Astrocyte (in vitro differentiated cells and primary cell): ENCODE measurements around the gene RCOR1. TPM values are rescaled to one million over a fixed set of nuclear protein-coding genes. Genes with fewer than 3 reads are reported as not detected.

Experiments used
- DNase-seq: peaks from one replicate; pipeline ENCODE4 v3.0.0-alpha.2; 2010; ENCODE audit warnings: low read depth
- FAIRE-seq: peaks from 2 replicates; lab custom pipeline; 2011; peaks lifted over from hg19 to GRCh38; lab: Jason Lieb, UNC
- H2AFZ ChIP-seq: 2 replicates; pipeline ENCODE4 v1.6.0; 2012; ENCODE audit warnings: low read depth, low read length, inconsistent platforms
- H3K27ac ChIP-seq: 2 replicates; pipeline ENCODE4 v1.5.1; 2011; ENCODE audit warnings: low read depth, low read length, inconsistent platforms
- H3K27me3 ChIP-seq: 2 replicates; pipeline ENCODE4 v1.6.0; 2011; ENCODE audit warnings: low read length, inconsistent platforms; ENCODE audit not compliant: insufficient read depth
- H3K36me3 ChIP-seq: 2 replicates; pipeline ENCODE4 v1.5.1; 2011; ENCODE audit warnings: low read length, inconsistent platforms; ENCODE audit not compliant: insufficient read depth
- H3K4me1 ChIP-seq: 2 replicates; pipeline ENCODE4 v1.5.1; 2011; ENCODE audit warnings: low read length, inconsistent platforms; ENCODE audit not compliant: insufficient read depth
- H3K4me2 ChIP-seq: 2 replicates; pipeline ENCODE4 v1.6.0; 2012; ENCODE audit warnings: low read length, inconsistent platforms
- H3K4me3 ChIP-seq: 2 replicates; pipeline ENCODE4 v1.5.1; 2011; ENCODE audit warnings: low read depth, mild to moderate bottlenecking, low read length, inconsistent platforms; ENCODE audit not compliant: insufficient read depth
- H3K79me2 ChIP-seq: 2 replicates; pipeline ENCODE4 v1.6.0; 2012; ENCODE audit warnings: mild to moderate bottlenecking, low read length, inconsistent platforms; ENCODE audit not compliant: insufficient read depth
- H3K9ac ChIP-seq: 2 replicates; pipeline ENCODE4 v1.6.0; 2012; ENCODE audit warnings: mild to moderate bottlenecking, low read length, inconsistent platforms
- H3K9me3 ChIP-seq: 2 replicates; pipeline ENCODE4 v1.5.1; 2012; ENCODE audit warnings: low read depth, mild to moderate bottlenecking, low read length, inconsistent platforms; ENCODE audit not compliant: insufficient read depth
- H4K20me1 ChIP-seq: 2 replicates; pipeline ENCODE4 v1.6.0; 2012; ENCODE audit warnings: low read length, inconsistent platforms; ENCODE audit not compliant: insufficient read depth
- H3K27ac Mint-ChIP-seq: one replicate; pipeline ENCODE4 v1.8.0; 2021; ENCODE audit warnings: mild to moderate bottlenecking, mixed read lengths; ENCODE audit not compliant: unreplicated experiment
- H3K27me3 Mint-ChIP-seq: one replicate; pipeline ENCODE4 v1.8.0; 2021; ENCODE audit warnings: low read depth, mixed read lengths; ENCODE audit not compliant: unreplicated experiment
- H3K36me3 Mint-ChIP-seq: one replicate; pipeline ENCODE4 v1.8.0; 2021; ENCODE audit warnings: low read depth, mixed read lengths; ENCODE audit not compliant: unreplicated experiment
- H3K4me1 Mint-ChIP-seq: one replicate; pipeline ENCODE4 v1.8.0; 2021; ENCODE audit warnings: low read depth, mixed read lengths; ENCODE audit not compliant: unreplicated experiment
- H3K4me3 Mint-ChIP-seq: one replicate; pipeline ENCODE4 v1.8.0; 2021; ENCODE audit warnings: mild to moderate bottlenecking, moderate library complexity, mixed read lengths; ENCODE audit not compliant: unreplicated experiment
- H3K9me3 Mint-ChIP-seq: one replicate; pipeline ENCODE4 v1.8.0; 2021; ENCODE audit warnings: mild to moderate bottlenecking, mixed read lengths; ENCODE audit not compliant: unreplicated experiment
- CTCF ChIP-seq: IDR thresholded peaks from 2 replicates; pipeline ENCODE4 v1.5.1; 2011; ENCODE audit warnings: low read depth, mild to moderate bottlenecking, inconsistent platforms, low read length, moderate library complexity; ENCODE audit not compliant: insufficient read depth
- EZH2 ChIP-seq: IDR thresholded peaks from 2 replicates; pipeline ENCODE4 v1.6.1; 2012; ENCODE audit warnings: mild to moderate bottlenecking, low read length, inconsistent platforms; ENCODE audit not compliant: insufficient read depth
- total RNA-seq: library from RNA; stranded (reverse); gene quantifications from 2 replicates; pipeline ENCODE4 v1.2.1, GENCODE V29; 2021

Gene RCOR1
- total RNA-seq, 1 donor from 2014 or later: 31.0 TPM

DNA sequence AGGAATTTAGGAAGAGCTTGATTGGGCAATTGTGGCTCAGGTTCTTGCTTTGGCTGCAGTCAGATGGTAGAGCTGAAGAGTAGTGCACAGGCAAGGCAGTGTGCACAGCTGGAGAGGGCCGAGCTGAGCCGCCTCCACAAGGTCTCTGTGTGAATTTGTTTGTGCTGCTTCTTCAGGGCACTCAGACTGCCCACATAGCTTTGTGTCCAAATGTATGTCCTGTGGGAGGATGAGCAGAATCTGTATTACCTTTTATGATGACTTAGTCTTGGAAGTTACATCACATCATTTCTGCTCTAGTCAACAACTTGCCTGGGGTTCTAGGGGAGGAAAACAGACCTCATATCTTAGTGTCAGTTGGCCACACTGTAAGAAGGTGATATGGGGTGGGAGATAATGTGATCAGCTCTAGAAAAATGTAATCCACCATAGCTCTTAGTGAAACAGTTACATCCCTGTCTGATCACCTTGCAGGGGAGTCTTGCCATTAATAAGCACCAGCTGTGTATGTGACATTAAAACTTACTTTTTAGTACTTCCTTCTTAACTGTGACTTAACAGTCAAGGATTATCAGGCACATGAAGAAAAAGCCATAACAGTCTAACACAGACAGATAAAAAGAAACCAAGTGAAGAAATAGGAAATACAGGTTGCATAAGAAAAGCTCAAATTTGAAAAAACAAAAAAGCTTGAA lies 53.4 kb downstream of the RCOR1 start:
- H3K4me3 ChIP-seq: no peak overlapping the region
- peak overlapping the region; percentile 67 for H3K27ac Mint-ChIP-seq
- H3K4me1 ChIP-seq: no peaks in the 10 kb centered on the region
- H3K9me3 Mint-ChIP-seq: no peaks in the 10 kb centered on the region
- no peak for TF ChIP-seq EZH2
- TF ChIP-seq CTCF: no peak
- H3K36me3 ChIP-seq: no peaks in the 10 kb centered on the region
- H3K4me3 Mint-ChIP-seq: no peak overlapping the region
- H3K4me1 Mint-ChIP-seq: peaks cover 27% of the 10 kb centered on the region
- H3K27me3 Mint-ChIP-seq: no peaks in the 10 kb centered on the region
- no peak overlapping the region for H3K27ac ChIP-seq
- no peak overlapping the region for H3K9ac ChIP-seq
- H3K27me3 ChIP-seq: no peaks in the 10 kb centered on the region
- peaks cover 91% of the 10 kb centered on the region for H3K79me2 ChIP-seq
- H3K4me2 ChIP-seq: no peak overlapping the region
- FAIRE-seq (no peak), DNase-seq (no peak)
- H3K9me3 ChIP-seq: no peaks in the 10 kb centered on the region
- no peaks in the 10 kb centered on the region for H3K36me3 Mint-ChIP-seq
- H4K20me1 ChIP-seq: peaks cover 85% of the 10 kb centered on the region
- no peak overlapping the region for H2AFZ ChIP-seq

DNA sequence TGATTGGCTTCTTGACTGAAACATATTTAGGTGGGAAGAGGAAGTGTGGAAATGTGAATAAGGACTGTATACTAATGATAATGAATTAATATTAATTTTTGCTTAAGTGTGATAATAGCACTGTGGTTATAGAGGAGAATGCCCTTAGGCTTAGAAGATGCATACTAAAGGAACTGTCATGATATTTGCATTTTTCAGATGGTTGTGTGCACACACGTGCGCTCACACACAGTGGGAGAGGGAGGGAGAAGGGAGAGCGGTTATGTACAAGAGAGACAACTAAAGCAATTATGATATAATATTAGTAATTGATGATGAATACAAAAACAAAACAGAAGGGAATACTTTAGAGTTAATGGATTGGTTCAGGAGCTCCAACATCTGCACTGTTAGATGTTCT lies 54.2 kb downstream of the RCOR1 start:
- peaks cover 89% of the 10 kb centered on the region for H3K79me2 ChIP-seq
- TF ChIP-seq EZH2 (no peak), CTCF (no peak)
- H3K9me3 ChIP-seq: no peaks in the 10 kb centered on the region
- no peak overlapping the region for H3K9ac ChIP-seq
- H3K27me3 Mint-ChIP-seq: no peaks in the 10 kb centered on the region
- peaks cover 83% of the 10 kb centered on the region for H4K20me1 ChIP-seq
- no peaks in the 10 kb centered on the region for H3K36me3 Mint-ChIP-seq
- no peak overlapping the region for H3K27ac Mint-ChIP-seq
- H3K27ac ChIP-seq: no peak overlapping the region
- no peak overlapping the region for H3K4me2 ChIP-seq
- no peaks in the 10 kb centered on the region for H3K36me3 ChIP-seq
- H3K4me3 ChIP-seq: no peak overlapping the region
- DNase-seq (no peak), FAIRE-seq (no peak)
- no peaks in the 10 kb centered on the region for H3K27me3 ChIP-seq
- H3K9me3 Mint-ChIP-seq: no peaks in the 10 kb centered on the region
- H3K4me1 Mint-ChIP-seq: peaks cover 27% of the 10 kb centered on the region
- no peak overlapping the region for H3K4me3 Mint-ChIP-seq
- H2AFZ ChIP-seq: no peak overlapping the region
- no peaks in the 10 kb centered on the region for H3K4me1 ChIP-seq

- Mint-ChIP-seq H3K27ac (no peak overlapping the region), H3K36me3 (no peaks in the 10 kb centered on the region), H3K9me3 (no peaks in the 10 kb centered on the region), H3K4me1 (peaks cover 11% of the 10 kb centered on the region), H3K4me3 (no peak overlapping the region), H3K27me3 (no peaks in the 10 kb centered on the region)
- H3K9me3 ChIP-seq: no peaks in the 10 kb centered on the region
- TF ChIP-seq EZH2 (no peak), CTCF (no peak)
- no peak overlapping the region for H3K9ac ChIP-seq
- no peak overlapping the region for H3K4me3 ChIP-seq
- no peak overlapping the region for H2AFZ ChIP-seq
- no peak overlapping the region for H3K27ac ChIP-seq
- DNase-seq (no peak), FAIRE-seq (no peak)
- peaks cover 13% of the 10 kb centered on the region for H3K4me1 ChIP-seq
- no peak overlapping the region for H3K4me2 ChIP-seq
- H4K20me1 ChIP-seq: peaks cover 63% of the 10 kb centered on the region
- no peaks in the 10 kb centered on the region for H3K27me3 ChIP-seq
- no peaks in the 10 kb centered on the region for H3K36me3 ChIP-seq
- H3K79me2 ChIP-seq: peaks cover 83% of the 10 kb centered on the region
Measured at GRCh38 chr14:102652194-102652593, 59.7 kb downstream of the RCOR1 start.
